HL-60/S4 treated with phorbol 12-myristate 13-acetate at 8.2 ng/mL for 4 days and 3 days (cell line): Measurements from ENCODE around the gene GADD45A.

Experiments used
- in situ Hi-C: fragments of 300-500 bp; cut with MboI; formaldehyde crosslinking; loops from 2 replicates; pipeline ENCODE4 v1.15.0; 2022; ENCODE audit warnings: low sequenced_read_pairs

GADD45A gene

DNA sequence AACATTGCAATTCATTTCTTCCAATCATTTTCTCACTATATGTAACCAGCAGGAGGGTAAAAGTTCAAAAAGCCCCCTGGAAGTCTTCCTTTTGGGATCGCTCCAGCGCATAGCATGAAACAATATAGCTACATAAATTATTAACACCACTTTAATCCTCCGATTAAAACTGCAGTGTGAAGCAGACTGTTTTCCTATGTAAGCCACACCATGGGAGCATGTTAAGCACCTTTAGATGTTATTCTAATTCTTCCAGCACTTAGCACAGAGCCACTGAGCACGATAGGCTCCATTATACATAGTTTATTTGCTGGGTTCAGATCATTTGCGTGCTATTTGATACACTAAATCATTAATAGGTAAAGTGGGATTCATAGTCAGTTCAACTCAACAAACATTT lies 18.4 kb upstream of the GADD45A start:
- in situ Hi-C loops, result no loop called here

- in situ Hi-C loops, result no loop called here
Measured at GRCh38 chr1:67668660-67669059, 16.3 kb upstream of the GADD45A start.

DNA sequence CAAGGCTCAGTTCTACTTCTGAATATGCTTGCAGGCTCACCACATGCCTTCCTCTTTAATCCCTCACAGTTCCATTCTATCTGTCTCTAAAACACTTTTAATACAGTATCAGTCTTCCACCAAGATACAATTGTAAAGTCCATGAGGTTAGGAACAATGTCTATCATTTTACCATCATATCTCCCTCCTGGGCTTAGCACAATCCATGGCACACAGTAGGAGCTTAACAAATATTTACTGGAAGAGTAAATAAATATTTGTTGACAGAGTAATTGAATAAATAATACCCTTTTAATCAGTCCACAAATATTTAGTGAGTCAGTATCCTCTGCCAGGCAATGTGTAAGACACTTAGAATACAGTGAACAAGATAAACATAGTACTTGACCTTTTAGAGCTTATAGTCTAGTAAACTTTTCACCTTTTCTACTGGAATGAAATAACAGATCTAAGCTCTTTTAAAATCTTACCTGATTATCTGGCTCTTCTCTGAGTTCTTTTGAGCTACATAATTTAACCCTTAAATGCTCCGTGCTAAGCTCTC lies 12.7 kb upstream of the GADD45A start:
- in situ Hi-C loops, result no loop called here

DNA sequence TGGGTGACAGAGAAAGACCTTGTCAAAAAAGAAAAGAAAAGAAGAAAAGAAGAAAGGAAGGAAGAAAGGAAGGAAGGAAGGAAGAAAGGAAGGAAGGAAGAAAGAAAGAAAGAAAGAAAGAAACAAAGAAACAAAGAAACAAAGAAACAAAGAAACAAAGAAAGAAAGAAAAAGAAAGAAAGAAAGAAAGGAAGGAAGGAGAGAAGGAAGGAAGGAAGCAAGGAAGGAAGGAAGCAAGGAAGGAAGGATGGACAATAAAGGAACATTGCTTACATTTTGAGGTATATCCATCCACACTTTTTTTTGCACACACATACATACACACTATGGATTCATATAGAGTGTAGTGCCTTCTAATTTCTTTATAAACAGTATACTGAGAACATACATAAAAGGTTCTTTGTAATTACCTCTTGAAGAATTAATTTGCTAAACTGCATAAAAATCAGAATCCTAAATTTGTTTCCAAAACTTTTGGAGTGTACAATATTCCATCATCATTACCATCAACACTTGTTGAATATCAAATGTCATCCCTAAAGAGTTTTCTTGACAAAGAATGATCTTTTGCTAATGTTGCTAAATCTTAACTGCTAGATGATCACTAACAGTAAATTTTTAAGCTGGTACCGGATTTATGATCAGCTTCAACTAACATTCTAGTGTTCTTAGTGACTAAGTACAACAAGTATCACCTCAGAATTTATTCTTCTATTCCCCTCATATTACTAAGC lies 11.4 kb upstream of the GADD45A start:
- in situ Hi-C loops, result no loop called here

DNA sequence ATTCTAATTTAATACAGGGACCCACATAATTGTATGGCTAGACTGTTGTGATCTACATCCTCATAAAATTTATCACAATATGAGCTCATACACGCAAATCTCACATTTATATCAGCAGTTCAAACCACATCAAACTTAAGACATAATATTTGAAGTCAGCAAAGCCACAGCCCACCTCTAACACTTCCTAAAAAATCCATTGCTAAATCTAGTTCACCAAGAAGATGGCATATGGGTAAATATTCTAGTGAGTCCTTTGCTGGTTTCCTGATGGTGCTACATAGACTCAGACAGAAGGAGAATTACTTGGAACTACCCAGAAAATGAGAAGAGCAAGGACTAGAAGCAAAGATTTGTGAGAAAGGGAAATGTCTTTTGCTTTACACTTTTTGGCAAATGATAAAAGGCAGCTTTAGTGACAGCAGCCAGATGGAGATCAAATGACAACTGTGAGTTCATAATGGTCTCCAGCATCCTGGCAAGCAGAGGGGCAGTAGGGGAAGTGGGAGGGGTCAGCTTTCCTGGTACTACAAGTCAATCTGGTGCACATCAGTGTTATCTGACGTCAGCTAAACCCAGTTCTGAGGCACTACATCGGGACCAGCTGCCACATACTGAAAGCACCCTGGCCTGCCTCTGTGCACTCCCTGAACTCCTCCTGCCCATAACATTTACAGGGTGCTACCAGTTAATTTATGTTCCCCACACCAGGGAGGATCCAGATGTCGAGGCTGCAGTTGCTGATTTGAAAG lies 10.6 kb upstream of the GADD45A start:
- in situ Hi-C loops, result no loop called here

- in situ Hi-C loops, result no loop called here
Measured at GRCh38 chr1:67675800-67676199, 9.2 kb upstream of the GADD45A start.

- in situ Hi-C loops, result no loop called here
Measured at GRCh38 chr1:67676287-67676686, 8.7 kb upstream of the GADD45A start.

DNA sequence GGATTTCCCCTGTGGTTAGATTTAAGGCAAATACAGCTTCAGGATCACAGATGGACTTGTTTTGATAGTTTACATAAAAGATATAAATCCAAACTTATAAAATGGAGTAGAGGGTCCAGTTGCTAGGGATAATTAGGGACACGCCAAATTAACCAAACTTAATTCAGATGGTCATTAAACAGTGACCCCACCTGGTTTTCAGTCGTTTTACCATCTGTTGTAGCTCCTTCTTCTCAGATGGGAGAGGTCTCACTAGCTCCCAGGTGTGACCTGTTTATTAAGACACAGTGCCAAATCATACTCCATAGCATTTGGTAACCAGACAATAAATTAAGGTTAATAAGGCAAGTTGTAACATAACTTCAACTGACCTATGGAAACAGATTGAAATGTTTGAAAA lies 8.1 kb upstream of the GADD45A start:
- in situ Hi-C loops, result no loop called here

DNA sequence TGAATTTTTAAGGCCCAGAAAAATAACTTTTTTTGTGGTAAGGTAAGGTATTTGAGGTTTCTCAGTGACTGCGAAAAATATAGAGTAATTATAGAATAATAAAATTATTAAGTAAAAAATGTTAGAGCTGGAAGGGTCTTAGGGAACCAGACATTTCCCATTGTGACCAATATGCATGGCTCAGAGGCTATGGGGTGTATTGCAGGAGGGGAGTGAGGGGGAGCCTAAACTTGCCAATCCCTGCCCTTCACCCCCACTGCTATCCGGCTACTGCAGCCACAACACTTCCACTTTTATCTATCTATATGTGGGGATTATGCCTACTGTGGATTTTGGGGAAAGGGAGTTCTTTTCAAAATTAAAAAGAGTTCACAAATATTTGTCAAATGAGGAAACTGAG lies 7.6 kb upstream of the GADD45A start:
- in situ Hi-C loops, result no loop called here

DNA sequence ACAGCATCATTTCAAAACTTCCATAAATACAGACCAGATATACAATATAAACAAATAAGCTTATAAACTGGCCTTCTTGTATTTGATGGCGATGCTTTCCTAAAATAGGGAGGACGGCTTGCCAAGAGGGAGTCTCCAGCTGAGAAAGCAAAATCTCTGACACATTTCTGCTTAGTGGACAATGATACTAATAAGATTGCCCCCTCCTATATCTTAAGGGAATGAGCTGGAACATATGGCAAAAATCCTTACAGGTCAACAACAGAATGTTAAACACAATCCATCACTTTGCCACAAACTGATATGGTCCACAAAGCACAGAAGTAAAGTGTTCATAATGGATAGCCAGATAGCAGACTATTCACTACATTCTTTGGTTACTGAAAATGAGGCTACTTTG lies 7.1 kb upstream of the GADD45A start:
- in situ Hi-C loops, result no loop called here

GRCh38 chr1:67679691-67680090 lies 5.3 kb upstream of the GADD45A start:
- in situ Hi-C loops, result no loop called here

- in situ Hi-C loops, result no loop called here
Measured at GRCh38 chr1:67680486-67680885, 4.5 kb upstream of the GADD45A start.

GRCh38 chr1:67682659-67683197 lies 2.3 kb upstream of the GADD45A start:
- in situ Hi-C loops, result no loop called here

- in situ Hi-C loops, result no loop called here
Measured at GRCh38 chr1:67683316-67683715, 1.7 kb upstream of the GADD45A start.

DNA sequence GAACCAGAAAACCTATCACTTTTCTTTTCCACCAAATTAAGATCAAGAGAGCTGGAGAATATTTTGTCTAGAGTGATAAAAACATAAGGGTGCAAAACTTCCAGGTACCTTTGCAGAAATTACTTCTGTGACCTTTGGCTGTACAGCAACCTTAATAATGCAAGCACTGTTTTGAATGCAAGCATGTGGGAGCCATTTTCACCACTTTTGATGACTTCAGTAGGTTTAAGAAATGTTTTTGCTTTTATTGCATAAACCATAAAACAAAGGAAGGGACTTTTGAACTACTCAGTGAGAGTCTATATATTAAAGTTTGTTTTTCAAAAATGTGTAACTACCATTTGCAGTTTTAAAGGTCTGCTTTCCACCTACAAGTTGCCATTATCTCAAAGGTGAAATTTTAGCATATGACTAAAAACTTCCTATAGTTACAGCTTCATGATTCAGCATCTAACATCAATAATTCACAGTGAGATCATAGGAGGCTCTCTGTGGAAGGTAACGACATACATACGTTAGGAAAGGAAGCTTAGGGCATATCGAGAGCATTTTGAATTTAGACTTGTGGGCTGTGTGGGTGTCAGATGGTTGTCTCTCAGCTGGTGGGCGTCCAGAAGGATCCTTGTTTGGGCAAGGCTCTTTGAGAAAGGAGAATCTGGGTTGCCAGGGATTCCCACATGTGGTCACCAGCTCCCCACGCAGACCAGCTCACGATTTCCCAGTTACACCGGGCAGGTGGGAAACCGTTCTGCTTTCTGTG lies 1.1 kb upstream of the GADD45A start:
- in situ Hi-C loops, result no loop called here

DNA sequence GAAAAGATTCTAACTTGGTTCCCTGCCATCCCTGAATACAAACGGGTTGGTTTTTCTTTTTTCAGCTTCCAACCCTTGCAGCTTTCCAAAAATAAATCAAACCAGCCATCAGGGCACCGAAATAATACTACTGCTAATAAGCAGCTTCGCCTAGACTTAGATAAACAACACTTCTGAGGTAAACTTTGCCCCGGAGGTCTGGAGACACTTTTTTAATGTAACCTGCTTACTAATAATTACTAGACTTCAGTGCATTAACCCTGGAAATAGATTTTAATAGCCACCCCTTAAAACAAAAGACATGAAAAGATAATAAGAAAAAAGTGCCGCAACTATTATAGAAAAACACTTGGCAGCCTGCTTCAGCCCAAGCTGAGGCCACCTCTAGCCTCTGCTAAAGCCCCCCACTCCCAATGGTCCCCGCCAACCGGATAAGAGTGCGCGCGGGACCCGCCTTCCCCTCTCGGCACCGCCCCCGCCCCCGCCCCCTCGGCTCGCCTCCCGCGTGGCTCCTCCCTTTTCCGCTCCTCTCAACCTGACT lies 405 bp upstream of the GADD45A start:
- in situ Hi-C loops, result no loop called here

- in situ Hi-C loops, result no loop called here
Measured at GRCh38 chr1:67685558-67686266, 711 bp downstream of the GADD45A start.

DNA sequence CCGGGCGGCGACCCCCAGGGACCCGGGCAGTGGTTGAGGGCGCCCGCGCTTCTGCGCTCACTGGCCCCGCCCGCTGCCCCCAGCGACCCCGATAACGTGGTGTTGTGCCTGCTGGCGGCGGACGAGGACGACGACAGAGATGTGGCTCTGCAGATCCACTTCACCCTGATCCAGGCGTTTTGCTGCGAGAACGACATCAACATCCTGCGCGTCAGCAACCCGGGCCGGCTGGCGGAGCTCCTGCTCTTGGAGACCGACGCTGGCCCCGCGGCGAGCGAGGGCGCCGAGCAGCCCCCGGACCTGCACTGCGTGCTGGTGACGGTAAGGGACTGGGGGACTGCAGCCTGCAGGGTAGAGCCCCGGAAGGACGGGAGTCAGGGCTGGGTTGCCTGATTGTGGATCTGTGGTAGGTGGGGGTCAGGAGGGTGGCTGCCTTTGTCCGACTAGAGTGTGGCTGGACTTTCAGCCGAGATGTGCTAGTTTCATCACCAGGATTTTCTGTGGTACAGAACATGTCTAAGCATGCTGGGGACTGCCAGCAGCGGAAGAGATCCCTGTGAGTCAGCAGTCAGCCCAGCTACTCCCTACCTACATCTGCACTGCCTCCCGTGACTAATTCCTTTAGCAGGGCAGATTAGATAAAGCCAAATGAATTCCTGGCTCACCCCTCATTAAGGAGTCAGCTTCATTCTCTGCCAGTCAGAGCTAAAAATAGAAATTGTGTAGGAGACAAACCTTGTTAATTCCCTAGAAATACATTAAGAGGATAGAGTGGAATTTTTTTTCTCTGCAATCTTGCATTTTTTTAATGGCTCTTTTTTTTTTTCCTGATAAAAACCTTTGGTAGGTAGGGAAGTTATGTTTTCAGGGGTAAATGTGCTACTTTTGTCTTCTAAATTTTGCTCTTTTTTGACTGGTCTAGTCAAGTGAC lies 1.5 kb downstream of the GADD45A start:
- in situ Hi-C loops, result no loop called here

- in situ Hi-C loops, result no loop called here
Measured at GRCh38 chr1:67687198-67687545, 2.2 kb downstream of the GADD45A start.
